ENCODE measurements around the gene RNH1.

- TF ChIP-seq, protein P1, sequence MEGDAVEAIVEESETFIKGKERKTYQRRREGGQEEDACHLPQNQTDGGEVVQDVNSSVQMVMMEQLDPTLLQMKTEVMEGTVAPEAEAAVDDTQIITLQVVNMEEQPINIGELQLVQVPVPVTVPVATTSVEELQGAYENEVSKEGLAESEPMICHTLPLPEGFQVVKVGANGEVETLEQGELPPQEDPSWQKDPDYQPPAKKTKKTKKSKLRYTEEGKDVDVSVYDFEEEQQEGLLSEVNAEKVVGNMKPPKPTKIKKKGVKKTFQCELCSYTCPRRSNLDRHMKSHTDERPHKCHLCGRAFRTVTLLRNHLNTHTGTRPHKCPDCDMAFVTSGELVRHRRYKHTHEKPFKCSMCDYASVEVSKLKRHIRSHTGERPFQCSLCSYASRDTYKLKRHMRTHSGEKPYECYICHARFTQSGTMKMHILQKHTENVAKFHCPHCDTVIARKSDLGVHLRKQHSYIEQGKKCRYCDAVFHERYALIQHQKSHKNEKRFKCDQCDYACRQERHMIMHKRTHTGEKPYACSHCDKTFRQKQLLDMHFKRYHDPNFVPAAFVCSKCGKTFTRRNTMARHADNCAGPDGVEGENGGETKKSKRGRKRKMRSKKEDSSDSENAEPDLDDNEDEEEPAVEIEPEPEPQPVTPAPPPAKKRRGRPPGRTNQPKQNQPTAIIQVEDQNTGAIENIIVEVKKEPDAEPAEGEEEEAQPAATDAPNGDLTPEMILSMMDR (IDR thresholded peaks at IDR 0.05), result no peak
- no peak for TF ChIP-seq POLR2A (IDR thresholded peaks at IDR 0.05)
These were observed 33.0 kb upstream of the RNH1 start for GRCh38 chr11:539971-540481.
